ENCODE data around the gene EIF3I.

EIF3I gene

DNA sequence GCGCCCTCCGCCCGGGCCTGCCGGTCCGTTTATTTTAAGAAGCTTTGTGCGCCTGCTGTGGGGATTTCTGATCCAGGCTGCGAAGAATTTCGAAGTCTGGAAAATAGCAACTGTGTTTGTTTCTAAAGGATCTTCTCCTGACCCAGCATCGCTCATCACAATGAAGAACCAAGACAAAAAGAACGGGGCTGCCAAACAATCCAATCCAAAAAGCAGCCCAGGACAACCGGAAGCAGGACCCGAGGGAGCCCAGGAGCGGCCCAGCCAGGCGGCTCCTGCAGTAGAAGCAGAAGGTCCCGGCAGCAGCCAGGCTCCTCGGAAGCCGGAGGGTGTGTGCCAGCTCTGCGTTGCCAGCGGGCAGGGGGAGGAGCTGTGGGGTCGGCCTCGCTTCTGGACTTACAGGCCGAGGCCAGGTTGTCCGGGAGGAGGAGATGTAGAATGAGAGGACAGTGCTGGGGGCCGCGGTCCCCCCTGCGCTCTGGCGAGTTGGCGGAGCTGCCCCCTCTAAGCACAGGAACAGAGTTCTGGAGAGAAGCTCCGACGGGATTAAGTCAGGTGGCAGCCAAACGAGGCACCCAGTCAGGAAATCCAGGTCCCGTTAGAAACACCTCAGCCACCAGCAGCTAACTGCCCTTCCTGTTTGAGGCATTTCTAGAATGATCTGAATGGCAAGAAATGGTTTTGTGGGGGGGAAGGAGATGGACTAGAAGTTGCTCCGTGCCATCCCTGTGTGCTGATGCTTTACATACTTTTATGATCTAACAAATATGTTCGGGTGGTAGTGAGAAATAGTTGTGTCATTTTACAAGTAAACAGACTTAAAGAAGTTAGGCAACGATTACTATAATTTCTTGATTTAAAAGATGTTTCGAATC lies 41.8 kb upstream of the EIF3I start:
- Histone ChIP-seq H3K9me3 (no peaks in the 10 kb centered on the region), H3K4me1 (ENCODE audit: control insufficient read depth in 1 of 2, insufficient read depth in 1 of 2, low read depth in 1 of 2, low read length in 1 of 2) (peaks cover 33 to 43% of the 10 kb centered on the region in 2 experiments), H3K27ac (peak overlapping the region; percentile 89), H3K4me3 (ENCODE audit: low read depth in 1 of 2, low read length in 1 of 2) (peak overlapping the region; percentile 68 to 87), H3K27me3 (no peaks in the 10 kb centered on the region), H3K36me3 (peaks cover 14% of the 10 kb centered on the region)
- TF ChIP-seq, protein P1, sequence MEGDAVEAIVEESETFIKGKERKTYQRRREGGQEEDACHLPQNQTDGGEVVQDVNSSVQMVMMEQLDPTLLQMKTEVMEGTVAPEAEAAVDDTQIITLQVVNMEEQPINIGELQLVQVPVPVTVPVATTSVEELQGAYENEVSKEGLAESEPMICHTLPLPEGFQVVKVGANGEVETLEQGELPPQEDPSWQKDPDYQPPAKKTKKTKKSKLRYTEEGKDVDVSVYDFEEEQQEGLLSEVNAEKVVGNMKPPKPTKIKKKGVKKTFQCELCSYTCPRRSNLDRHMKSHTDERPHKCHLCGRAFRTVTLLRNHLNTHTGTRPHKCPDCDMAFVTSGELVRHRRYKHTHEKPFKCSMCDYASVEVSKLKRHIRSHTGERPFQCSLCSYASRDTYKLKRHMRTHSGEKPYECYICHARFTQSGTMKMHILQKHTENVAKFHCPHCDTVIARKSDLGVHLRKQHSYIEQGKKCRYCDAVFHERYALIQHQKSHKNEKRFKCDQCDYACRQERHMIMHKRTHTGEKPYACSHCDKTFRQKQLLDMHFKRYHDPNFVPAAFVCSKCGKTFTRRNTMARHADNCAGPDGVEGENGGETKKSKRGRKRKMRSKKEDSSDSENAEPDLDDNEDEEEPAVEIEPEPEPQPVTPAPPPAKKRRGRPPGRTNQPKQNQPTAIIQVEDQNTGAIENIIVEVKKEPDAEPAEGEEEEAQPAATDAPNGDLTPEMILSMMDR (IDR thresholded peaks at IDR 0.05), result no peak

DNA sequence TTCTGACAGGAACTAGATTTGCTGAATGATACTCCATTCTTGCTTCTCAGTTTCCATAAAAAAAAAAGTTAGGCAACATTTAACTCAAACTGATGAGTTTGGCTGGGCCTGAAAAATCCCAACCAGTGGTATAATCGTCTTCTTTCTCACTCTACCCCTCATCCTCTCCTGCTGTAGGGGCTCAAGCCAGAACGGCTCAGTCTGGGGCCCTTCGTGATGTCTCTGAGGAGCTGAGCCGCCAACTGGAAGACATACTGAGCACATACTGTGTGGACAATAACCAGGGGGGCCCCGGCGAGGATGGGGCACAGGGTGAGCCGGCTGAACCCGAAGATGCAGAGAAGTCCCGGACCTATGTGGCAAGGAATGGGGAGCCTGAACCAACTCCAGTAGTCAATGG lies 41.1 kb upstream of the EIF3I start:
- Histone ChIP-seq H3K9me3 (no peaks in the 10 kb centered on the region), H3K36me3 (peaks cover 20% of the 10 kb centered on the region), H3K27ac (no peak overlapping the region), H3K27me3 (no peaks in the 10 kb centered on the region), H3K4me1 (ENCODE audit: control insufficient read depth in 1 of 2, insufficient read depth in 1 of 2, low read depth in 1 of 2, low read length in 1 of 2) (peaks cover 33 to 45% of the 10 kb centered on the region in 2 experiments), H3K4me3 (ENCODE audit: low read depth in 1 of 2, low read length in 1 of 2) (no peak overlapping the region)
- TF ChIP-seq, protein P1 (IDR thresholded peaks at IDR 0.05), result no peak

DNA sequence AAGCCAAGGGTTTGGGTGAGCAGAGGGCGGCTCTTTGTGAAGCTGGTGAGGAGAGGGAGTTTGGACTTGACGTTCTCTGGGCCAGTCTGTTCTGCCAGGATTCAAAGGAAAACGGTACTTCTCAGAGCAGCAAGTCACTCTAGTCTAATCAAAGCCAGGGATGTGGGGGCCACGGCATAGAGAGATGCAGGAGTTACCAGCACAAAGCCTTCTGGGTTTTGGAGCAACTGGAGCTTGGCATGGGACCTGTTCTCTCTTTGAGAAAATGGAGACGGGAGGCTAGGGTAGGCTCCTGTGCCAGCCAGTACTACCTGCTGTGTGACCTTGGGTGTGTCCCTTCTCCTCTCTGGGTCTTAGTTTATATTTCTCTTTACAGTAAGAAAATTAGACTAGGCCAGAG lies 40.6 kb upstream of the EIF3I start:
- Histone ChIP-seq H3K4me1 (ENCODE audit: control insufficient read depth in 1 of 2, insufficient read depth in 1 of 2, low read depth in 1 of 2, low read length in 1 of 2) (peaks cover 33 to 48% of the 10 kb centered on the region in 2 experiments), H3K27ac (no peak overlapping the region), H3K36me3 (peaks cover 23% of the 10 kb centered on the region), H3K4me3 (ENCODE audit: low read depth in 1 of 2, low read length in 1 of 2) (no peak overlapping the region), H3K27me3 (no peaks in the 10 kb centered on the region), H3K9me3 (no peaks in the 10 kb centered on the region)
- TF ChIP-seq, protein P1 (IDR thresholded peaks at IDR 0.05), result no peak

DNA sequence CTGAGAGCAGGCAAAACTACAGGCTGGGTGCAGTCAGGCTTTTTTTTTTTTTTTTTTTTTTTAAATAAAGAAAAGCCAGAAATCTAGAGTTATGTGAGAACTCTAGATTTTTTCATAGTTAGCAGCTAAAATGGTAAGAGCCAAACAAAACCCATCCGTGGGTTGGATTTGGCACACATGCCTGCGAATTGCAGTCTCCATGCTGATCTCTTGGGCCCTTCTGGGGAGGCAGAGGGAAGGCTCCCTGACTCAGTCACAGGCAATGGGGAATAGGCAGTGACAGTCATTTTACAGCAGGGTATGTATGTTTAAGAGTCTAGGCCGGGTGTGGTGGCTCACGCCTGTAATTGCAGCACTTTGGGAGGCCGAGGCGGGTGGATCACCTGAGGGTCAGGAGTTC lies 40.1 kb upstream of the EIF3I start:
- peaks cover 33 to 48% of the 10 kb centered on the region in 2 experiments for H3K4me1 ChIP-seq (ENCODE audit: control insufficient read depth in 1 of 2, insufficient read depth in 1 of 2, low read depth in 1 of 2, low read length in 1 of 2)
- H3K27ac ChIP-seq, result no peak overlapping the region
- no peak overlapping the region for H3K4me3 ChIP-seq (ENCODE audit: low read depth in 1 of 2, low read length in 1 of 2)
- H3K27me3 ChIP-seq, result no peaks in the 10 kb centered on the region
- H3K36me3 ChIP-seq, result peaks cover 28% of the 10 kb centered on the region
- no peaks in the 10 kb centered on the region for H3K9me3 ChIP-seq
- TF ChIP-seq, protein P1 (IDR thresholded peaks at IDR 0.05), result no peak

DNA sequence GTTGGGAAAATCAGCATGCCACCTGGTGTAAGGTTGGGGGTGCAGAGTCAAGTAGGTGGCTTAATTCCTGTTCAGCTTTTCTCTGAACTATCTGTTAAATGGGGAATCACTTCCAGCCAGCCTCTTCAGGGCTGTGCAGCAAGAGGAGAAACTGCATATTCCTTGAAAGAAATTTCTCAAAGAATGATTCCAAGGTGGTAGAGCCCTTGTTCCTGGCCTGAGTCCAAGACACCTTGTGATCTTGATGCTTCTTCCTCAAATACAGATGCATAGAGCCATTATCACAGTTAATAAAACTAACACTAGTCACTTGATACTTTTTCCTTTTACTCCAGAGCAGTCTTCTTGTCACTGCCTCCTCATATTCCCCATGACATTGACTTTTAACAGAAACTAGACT lies 37.6 kb upstream of the EIF3I start:
- H3K4me1 ChIP-seq (ENCODE audit: control insufficient read depth in 1 of 2, insufficient read depth in 1 of 2, low read depth in 1 of 2, low read length in 1 of 2), result peaks cover 10 to 27% of the 10 kb centered on the region in 2 experiments
- TF ChIP-seq, protein P1 (IDR thresholded peaks at IDR 0.05), result no peak
- H3K36me3 ChIP-seq, result peaks cover 52% of the 10 kb centered on the region
- no peak overlapping the region for H3K4me3 ChIP-seq (ENCODE audit: low read depth in 1 of 2, low read length in 1 of 2)
- H3K27ac ChIP-seq, result no peak overlapping the region
- H3K9me3 ChIP-seq, result no peaks in the 10 kb centered on the region
- H3K27me3 ChIP-seq, result no peaks in the 10 kb centered on the region

Data from neutrophil (primary cell).